Myocyte (in vitro differentiated cells): ENCODE results near the gene TOR1AIP1. TPM values are rescaled to one million over a fixed set of nuclear protein-coding genes. Genes with fewer than 3 reads are reported as not detected.
"Not testable (repeated sequence)": the region's sequence is repeated elsewhere in the genome, so short reads cannot be mapped to it uniquely, and the experiment has no call there.

Source experiments
- DNase-seq: peaks from one replicate; pipeline ENCODE4 v3.0.0-alpha.2; 2012; ENCODE audit warnings: low read depth
- polyA plus RNA-seq: library from polyadenylated mRNA; unstranded; fragments of >200 nt; gene quantifications from one replicate; pipeline ENCODE4 v1.2.1, GENCODE V29; 2012; ENCODE audit warnings: missing spikeins
- total RNA-seq: library from RNA; depleted of rRNA; stranded (reverse); fragments of >200 nt; gene quantifications from 2 replicates; pipeline ENCODE4 v1.2.3, GENCODE V29; 2014

Gene TOR1AIP1, protein sequence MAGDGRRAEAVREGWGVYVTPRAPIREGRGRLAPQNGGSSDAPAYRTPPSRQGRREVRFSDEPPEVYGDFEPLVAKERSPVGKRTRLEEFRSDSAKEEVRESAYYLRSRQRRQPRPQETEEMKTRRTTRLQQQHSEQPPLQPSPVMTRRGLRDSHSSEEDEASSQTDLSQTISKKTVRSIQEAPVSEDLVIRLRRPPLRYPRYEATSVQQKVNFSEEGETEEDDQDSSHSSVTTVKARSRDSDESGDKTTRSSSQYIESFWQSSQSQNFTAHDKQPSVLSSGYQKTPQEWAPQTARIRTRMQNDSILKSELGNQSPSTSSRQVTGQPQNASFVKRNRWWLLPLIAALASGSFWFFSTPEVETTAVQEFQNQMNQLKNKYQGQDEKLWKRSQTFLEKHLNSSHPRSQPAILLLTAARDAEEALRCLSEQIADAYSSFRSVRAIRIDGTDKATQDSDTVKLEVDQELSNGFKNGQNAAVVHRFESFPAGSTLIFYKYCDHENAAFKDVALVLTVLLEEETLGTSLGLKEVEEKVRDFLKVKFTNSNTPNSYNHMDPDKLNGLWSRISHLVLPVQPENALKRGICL
- total RNA-seq: 42.5 and 56.9 TPM in 2 replicates
- 23.6 TPM for polyA plus RNA-seq

GRCh38 chr1:179882253-179883039 lies at the start of gene TOR1AIP1:
Gene TOR1AIP1 (plus strand): TSS chr1:179882285. CDS start chr1:179882503, 218 bp downstream.
- DNase-seq: peak; percentile 98

- not testable (repeated sequence) for DNase-seq
Measured at GRCh38 chr1:179836686-179837445, 45.2 kb upstream of the TOR1AIP1 start.

DNA sequence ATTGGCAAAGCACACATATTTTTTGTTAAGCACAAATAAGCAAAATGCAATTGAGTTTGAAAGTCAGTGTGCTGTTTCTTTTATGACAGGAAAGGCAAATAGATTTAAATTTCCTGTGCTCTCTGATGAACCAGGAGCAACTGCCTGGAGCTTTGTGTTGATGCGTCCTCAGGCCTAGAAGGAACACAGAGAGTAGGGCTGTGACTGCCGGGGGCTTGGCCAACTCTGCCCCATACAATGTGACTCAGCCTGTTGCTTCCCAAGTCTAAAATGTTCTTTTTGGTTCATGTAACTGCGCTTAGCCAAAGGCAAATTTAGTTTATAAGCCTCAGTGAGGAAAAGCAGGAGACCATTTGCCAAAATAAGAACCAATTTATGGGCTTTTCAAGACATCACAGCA lies 42.0 kb upstream of the TOR1AIP1 start:
- DNase-seq: no peak

GRCh38 chr1:179848233-179848632 lies 33.9 kb upstream of the TOR1AIP1 start:
- no peak for DNase-seq

GRCh38 chr1:179853102-179853501 lies 29.0 kb upstream of the TOR1AIP1 start:
- DNase-seq: no peak

DNA sequence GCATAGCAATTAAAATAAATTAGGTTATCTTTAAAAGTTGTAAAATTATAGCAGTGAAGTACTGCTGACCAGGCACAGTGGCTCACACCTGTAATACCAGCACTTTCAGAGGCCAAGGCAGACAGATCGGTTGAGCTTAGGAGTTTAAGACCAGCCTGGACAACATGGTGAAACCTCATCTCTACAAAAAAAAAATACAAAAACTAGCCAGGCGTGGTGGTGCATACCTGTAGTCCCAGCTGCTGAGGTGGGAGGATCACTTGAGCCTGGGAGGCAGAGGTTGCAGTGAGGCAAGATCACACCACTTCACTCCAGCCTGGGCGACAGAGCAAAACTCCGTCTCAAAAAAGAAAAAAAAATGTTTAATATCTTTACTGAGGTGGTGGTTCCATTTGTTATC lies 26.3 kb upstream of the TOR1AIP1 start:
- DNase-seq: not testable (repeated sequence)

DNA sequence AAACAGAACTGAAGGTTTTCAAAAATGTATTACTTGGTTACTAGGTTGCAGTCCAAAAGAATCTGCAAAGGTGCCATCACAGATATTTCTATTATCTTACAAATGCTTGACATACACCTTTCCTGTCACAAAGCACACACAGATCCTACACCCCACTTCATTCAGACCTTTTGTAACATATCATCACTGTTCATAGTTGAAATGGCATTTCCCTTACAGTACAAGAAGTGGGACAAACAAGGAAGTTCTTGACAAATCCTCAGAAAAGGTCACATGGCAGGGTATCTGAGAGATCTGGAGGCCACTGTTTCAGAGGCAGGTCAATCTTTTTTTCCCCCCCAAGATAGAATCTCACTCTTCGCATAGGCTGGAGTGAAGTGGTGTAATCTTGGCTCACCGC lies 25.8 kb upstream of the TOR1AIP1 start:
- no peak for DNase-seq

DNA sequence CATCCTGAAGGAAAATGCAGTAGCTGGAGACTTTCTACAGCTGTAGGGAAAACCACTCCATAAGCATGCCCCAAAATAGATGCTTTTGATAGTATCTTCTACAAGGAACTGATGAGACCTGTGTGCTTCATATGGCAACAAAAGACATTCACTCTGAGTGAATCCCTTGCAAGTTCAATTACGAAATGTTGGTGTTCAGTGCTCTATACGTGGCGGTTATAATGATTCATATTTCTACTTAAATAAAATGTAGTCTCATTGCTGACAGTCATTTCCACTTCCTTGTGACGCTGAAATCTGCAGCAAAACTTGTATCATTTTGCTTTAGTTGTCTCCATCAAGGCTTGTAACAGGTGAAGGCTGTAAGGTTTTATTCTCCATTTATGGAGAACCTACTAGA lies 25.1 kb upstream of the TOR1AIP1 start:
- no peak for DNase-seq

DNA sequence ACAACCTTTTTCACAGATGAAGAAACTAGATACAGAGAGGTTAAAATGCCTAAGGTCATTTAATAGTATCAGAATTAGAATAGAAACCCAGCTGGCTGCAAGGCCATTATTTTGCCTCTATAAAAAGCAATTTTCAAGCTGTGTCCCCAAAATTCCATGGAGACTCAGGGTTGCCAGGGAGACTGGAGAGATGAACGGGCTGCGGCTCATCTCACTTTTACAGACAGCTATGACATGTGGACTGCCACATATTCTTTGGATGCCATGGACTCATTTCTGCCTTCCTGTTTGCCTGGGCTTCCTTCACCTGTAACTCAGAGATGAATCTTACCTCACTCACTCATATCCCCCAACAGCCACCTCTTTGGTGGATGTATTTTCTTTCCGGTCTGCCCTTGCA lies 21.4 kb upstream of the TOR1AIP1 start:
- no peak for DNase-seq

DNA sequence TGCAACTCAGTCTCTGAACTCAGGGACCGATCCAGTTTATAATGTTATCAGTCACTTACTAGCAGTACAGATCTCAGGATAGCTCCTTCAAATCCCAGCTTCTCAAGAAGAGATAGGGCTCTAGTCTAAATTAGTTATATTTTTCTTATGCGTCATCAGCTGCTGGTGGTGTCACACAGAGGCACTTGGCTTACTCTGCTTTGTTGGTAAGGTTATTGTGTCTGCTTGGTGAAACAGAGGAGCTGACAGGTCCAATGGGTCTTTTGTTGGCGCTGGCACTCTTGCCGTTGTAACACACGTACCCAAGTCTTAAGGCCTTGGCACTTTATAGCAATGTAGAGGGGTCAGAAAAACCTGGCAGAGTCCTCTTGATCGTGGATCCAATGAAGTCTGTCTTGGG lies 16.7 kb upstream of the TOR1AIP1 start:
- DNase-seq: no peak

DNA sequence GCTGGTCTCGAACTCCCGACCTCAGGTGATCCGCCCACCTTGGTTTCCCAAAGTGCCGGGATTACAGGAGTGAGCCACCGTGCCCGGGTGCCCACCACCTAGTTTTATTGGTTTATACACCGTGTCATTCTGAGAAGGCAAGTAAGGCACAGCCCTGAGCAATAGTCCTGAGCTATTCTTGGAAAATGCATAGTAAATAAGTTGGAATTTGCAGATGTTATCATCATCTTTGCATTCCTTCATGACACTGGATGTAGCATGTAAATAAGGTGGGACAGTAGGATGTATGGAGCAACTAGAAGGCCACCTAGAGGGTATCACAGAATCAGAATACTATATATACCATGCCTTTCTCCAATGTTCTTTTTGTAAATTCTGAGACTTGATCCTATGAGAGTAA lies 15.5 kb upstream of the TOR1AIP1 start:
- no peak for DNase-seq

DNA sequence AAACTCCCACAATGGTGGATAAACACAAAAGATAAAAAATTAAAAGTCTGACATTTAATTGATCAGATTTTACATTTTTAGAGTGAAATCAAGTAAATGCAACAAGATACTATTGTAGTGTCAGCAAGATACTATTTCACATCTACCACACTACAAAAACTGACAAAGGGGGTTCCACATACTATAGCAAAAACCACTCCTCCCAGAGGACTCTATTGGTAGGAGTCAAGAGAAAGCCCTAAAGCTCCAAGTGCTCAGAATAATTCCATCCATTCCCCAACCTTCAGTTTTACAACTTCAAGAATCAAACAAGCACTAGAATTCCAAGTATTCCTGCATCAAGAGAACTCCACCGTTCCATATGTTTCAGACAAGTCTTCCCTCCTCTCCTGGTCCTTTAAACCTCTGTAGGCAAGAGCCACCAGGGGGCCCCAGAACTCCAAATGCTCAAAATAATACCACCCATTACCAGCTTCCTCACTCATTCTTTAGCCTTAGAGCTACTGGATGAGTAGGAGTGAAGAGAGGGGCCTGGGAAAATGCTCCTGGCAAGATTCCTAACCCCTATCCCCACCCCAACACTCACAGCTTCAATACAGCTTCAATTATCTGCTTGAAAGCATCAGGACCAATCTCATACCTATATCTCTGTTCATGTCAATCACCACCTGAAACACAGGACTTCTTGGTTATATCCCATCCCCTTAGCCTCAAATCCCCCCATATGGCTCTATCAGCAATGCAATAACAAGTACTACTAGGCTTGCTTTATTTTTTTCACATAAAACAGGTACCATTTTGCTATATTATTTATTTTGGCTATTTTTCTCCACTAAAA lies 14.4 kb upstream of the TOR1AIP1 start:
- DNase-seq: peak; percentile 51

DNA sequence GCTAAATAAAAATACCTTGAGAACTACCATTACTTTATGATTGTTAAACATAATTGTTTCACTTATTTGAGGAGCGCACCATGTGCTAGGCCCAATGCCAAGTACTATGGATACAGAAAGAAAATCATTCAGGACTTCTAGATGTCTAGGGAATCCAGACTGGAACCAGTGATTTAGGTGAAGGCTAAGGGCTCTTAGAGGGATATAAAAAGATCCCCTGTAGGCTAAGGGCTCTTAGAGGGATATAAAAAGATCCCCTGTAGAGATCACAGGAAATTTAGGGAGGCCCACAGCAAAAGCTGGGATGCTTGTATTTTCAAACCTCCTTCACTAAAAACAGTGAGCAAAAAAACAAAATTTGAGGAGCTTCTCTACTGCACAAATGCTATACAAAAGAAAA lies 11.2 kb upstream of the TOR1AIP1 start:
- no peak for DNase-seq

- peak; percentile 20 for DNase-seq
Measured at GRCh38 chr1:179871940-179872339, 10.1 kb upstream of the TOR1AIP1 start.

GRCh38 chr1:179872558-179872957 lies 9.5 kb upstream of the TOR1AIP1 start:
- DNase-seq: no peak

- DNase-seq: no peak
Measured at GRCh38 chr1:179873438-179873851, 8.6 kb upstream of the TOR1AIP1 start.

DNA sequence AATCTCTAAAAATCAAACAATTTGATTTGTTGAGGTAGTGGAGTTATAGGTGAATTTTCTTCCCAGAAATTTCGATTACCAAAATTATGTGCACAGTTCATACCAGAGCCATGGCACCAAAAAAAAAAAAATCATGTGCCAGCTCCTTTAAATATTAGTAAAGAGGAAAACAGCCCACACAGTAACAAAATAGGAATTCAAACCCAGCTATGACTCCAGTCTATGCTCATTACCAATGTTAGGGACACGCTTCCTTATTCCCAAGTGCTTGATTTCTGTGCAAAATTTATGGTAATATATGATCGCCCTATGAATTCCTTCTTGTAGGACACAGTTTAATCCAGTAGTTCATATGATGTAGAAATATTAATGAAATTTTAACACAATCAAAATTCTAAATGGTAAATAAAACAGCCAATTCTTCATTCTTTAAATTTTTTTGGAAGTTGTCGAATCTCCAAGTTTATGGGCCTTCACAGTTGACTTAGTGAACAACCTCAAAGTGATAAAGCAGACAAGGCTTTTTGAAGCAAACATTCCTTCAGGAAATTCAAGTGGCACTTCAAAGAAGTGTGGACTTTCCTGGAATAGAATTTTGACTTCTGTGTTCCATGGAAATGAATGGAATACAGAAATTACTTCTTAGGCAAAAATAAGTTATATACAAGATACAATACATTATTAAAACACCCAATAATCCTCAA lies 6.3 kb upstream of the TOR1AIP1 start:
- no peak for DNase-seq

GRCh38 chr1:179876300-179876715 lies 5.8 kb upstream of the TOR1AIP1 start:
- no peak for DNase-seq

DNA sequence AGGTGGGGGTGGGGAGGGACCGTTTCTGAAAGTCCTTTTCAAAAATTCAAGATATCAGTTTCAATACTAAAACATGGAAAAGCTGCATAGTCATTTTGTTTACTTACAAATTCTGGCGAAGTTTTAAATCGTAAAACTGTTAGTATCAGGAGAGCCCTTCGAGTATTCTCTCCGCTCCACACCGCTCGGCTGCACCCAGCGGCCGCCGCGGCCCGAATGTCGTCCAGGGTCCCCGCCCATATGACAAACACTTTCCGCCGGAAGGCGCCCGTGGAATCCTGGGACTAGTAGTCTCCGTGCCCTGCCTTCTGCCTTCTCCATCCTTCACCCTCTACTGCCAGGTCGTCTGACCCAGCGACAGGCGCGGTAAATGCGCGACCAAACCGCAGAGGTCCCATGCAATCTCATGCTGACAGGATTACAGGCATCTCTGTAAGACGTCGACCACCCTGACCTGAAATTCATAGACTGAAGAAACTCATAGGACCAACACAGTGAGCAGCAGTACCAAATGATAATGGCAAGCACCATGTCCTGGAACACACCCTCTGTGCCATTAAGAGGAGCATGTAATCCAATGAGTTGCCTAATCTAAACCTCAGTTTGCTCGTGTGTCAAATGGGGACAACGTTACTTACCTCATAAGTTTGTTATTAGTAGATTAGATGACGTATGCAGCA lies 4.4 kb upstream of the TOR1AIP1 start, which contains the start of gene TOR1AIP2:
TOR1AIP2 (minus strand) TSS at position 218 of the 680 bp plus-strand sequence. CDS start 25,138 bp downstream, outside the sequence.
- peak; percentile 90 for DNase-seq
